Amygdala (tissue), 56 donors: Measurements from ENCODE around the gene BCLAF1.
A peak's percentile ranks its signal among the peaks of the same experiment; 100 is the strongest.
"Not testable (repeated sequence)": the region's sequence is repeated elsewhere in the genome, so short reads cannot be mapped to it uniquely, and the experiment has no call there.

Source experiments
- DNase-seq, 56 donors: peaks; one replicate each; lab custom pipeline; 2025; lab: John Stamatoyannopoulos, UW

BCLAF1 gene

GRCh38 chr6:136309729-136310311, 20.2 kb upstream of the BCLAF1 start:
- no peak for DNase-seq

DNA sequence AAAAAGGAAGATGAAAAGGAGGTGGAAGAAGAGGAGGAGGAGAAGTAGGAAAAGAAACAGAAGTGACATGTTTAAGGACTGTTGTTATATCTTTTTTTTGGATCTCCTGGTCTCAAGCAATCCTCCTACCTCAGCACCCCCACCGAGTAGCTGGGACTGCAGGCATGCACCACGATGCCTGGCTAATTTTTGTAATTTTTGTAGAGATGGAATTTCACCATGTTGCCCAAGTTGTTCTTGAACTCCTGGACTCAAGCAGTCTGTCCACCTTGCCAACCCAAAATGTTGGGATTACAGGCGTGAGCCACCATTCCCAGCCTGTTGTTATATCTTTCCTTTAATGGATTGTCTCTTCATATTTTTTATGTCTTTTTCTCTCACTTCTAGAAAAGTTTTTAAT, 19.5 kb upstream of the BCLAF1 start:
- no peak for DNase-seq

DNA sequence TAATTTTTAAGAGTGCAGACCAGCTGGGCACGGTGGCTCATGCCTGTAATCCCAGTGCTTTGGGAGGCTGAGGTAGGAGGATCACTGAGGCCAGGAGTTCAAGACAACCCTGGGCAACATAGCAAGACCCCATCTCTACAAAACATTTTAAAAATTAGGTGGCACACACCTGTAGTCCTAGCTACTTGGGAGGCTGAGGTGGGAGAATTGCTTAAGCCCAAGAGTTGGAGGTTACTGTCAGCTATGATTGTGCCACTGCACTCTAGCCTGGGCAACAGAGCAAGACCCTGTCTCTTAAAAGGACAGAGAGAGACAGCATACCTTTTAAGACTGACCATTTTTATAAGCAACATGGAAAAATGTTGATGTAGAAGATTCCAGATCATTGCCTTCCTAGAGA, 18.8 kb upstream of the BCLAF1 start:
- DNase-seq: not testable (repeated sequence)

DNA sequence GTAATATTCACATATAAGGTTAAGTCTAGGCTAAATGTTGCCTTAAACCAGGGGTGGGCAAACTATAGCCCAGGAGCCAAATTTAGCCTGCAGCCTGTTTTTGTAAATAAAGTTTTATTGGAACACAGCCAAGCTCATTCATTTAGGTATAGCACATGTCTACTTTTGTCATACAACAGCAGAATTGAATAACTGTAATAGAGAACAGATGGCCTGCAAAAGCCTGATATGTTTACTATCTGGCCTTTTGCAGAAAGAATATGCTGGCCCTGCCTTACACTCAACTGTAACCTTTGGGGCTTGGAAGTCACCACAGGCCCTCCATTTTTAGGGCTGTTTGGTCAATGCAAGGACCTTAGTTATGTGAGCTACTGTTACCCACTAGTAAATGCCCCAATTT, 17.7 kb upstream of the BCLAF1 start:
- no peak for DNase-seq

GRCh38 chr6:136306466-136306865, 16.8 kb upstream of the BCLAF1 start:
- peak in 37 of 56 donors; percentile 2 to 86 (median 44) for DNase-seq

- no peak for DNase-seq
These were observed 14.8 kb upstream of the BCLAF1 start for GRCh38 chr6:136304410-136304809.

GRCh38 chr6:136303516-136303915, 13.9 kb upstream of the BCLAF1 start:
- peak in 1 of 56 donors; percentile 11 for DNase-seq

GRCh38 chr6:136294621-136295020, 5.0 kb upstream of the BCLAF1 start:
- DNase-seq: no peak

GRCh38 chr6:136290410-136291010, 864 bp upstream of the BCLAF1 start:
- peak in 39 of 56 donors; percentile 15 to 83 (median 58) for DNase-seq

DNA sequence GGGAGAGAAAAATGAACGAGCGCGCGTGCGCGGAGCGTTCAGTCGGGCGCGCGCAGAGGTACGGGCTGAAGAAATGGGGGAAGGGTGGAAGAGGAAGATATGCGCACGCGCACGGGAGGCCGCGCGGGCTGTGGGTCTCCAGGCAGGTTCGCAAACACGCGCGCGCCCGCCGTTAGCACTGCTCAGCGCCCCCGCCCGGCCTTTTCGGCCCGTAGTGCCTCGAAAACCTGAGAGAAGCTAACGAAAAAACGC, 393 bp downstream of the BCLAF1 start:
- peak in 54 of 56 donors; percentile 11 to 88 (median 76) for DNase-seq

GRCh38 chr6:136288566-136289326, 900 bp downstream of the BCLAF1 start:
- peak in 52 of 56 donors; percentile 10 to 83 (median 62) for DNase-seq

DNA sequence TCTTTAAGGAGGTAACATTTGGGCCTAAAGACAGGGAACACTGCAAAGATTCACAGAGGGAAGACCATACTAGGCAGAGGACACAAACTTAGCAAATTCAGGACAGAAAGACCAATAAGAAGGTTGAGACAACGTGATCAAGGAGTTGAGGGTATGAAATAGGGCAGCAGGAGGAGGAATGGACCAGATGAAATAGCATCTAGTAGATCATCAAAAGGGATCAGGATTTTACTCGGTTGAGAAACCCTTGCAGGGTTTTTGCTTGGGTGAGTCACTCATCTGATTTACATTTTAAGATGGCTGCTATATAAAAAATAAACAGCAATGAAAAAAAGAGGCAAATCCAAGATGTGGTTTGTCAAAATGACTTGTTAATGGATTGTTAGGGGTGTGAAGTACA, 4.7 kb downstream of the BCLAF1 start:
- no peak for DNase-seq

- no peak for DNase-seq
These were observed 6.7 kb downstream of the BCLAF1 start for GRCh38 chr6:136282906-136283305.

DNA sequence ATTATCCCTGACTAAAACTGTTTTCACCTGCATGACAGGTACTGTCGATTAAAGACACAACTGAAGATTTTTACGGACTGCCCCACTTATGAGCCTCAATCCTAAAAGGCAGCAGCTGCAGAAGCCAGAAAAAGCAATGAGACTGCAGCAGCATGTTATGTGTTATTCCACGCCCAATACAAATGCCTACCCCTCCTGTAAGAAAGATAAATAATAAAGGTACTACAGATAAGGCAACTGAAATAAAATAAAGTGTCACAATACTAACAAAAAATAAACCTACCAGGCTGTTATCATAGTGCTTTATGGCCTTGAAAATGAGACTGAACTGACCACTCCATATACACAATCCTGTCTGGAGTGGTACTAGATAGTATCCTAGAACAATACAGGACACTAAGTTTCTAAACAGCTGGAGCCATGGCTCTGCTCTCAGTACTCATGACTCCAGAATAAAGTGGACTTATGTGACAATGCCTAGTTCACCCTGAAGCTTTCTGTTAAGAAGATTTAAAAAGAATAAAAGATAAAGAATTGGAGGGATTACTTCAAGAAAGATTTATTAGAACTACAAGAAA, 9.5 kb downstream of the BCLAF1 start:
- DNase-seq: no peak

DNA sequence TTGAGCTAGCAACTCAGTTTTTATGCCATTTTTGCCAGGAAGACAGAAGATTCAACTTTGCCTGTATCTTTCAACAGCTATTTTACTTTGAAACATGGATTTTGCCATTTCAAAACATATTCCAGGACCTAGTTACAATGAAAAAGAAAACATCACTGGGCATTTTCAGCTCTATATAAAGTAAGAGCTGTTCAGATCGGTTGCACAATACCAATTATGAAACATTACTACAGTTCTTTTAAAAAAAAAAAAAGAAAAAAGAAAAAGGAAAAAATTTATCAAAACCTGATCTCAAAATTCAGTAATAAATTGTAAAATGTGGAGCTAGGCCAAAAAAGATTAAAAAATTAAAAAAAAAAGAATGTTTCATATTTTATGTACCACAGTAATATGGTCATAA, 15.6 kb downstream of the BCLAF1 start:
- DNase-seq: no peak

DNA sequence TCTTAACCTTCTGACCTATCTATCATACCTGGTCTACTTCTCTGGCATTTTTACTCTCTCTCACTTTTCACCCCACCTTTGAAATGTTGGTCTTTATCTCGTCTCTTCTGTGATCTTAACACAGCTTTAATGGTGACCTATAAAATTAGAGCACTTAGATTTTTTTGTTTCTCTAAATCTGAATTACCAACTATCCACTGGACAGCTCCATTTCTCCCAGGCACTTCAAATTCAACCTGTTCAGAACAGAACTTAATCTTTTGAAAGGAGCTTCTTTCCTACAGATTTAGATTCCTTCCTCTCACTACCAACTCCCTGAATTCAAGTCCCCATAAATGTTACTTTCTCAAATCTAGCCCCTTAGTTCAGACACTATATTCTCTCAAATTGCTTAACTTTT, 24.5 kb downstream of the BCLAF1 start:
- no peak for DNase-seq

- DNase-seq: no peak
These were observed 26.7 kb downstream of the BCLAF1 start for GRCh38 chr6:136262940-136263339.

- DNase-seq: no peak
These were observed 34.7 kb downstream of the BCLAF1 start for GRCh38 chr6:136254851-136255466.

GRCh38 chr6:136253734-136254133, 35.9 kb downstream of the BCLAF1 start:
- no peak for DNase-seq

GRCh38 chr6:136252441-136252840, 37.2 kb downstream of the BCLAF1 start:
- DNase-seq: no peak

DNA sequence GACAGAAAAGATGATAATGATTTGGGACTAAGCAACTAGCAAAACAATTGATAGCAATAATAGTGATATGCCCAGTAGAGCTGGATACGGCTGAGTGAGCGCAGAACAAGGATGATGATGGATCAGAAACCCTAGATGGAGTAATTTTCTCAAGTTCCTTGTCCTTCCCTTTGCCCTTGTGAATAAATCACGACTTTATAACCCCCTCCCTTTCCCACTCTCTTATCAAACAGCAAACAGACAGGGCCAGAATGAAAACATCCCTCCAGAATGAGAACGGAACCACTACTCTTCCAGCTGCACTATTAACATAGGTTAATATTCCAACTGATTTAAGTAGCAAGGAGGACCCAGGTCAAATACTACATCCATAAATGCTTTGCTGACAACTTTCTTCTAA, 38.3 kb downstream of the BCLAF1 start:
- no peak for DNase-seq

DNA sequence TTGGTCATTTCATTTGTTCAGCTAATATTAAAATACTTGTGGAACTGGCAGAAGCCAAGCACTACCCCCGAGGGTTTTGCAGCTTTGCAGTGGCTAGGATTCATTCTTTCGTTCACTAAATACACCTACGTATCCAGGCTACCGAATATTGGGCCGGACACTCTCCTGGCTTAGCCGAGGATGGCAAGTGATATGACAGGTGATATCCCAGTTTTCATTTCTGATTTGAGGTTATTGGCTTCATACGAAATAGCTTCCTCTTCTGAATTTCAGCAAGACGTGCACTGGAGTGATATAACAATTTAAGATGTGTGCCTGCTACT, 39.0 kb downstream of the BCLAF1 start:
- no peak for DNase-seq
